ENCODE measurements around the gene DMBT1. TPM values are rescaled to one million over a fixed set of nuclear protein-coding genes. Genes with fewer than 3 reads are reported as not detected.

Gene DMBT1
- total RNA-seq, 2 experiments from 2014 or later, result not detected

DNA sequence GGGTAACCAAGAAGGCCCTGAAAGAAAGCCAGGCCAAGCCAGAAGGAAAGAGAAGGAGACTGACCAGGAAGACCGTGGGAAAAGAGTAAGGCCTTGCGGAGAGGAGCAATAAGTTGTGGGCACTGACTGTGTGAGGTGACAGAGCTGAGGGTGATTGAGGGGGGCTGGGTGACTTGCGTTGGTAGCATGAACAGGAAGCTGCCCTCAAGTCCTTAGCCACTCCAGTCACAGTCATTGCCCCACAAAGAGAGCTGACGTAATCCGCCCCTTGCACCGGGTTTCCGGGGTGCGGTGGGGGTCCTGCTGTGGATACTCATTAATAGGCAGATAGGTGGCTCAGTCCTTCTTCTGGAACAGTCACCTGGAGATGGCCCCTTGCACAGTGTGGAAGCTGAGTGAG is 16.1 kb upstream of the DMBT1 start:
- Histone ChIP-seq H3K9me3 (ENCODE audit: low read length) (no peaks in the 10 kb centered on the region), H3K79me2 (ENCODE audit: insufficient read depth, low read depth, low read length) (no peaks in the 10 kb centered on the region), H2AFZ (ENCODE audit: low read length) (no peak overlapping the region), H3K36me3 (ENCODE audit: insufficient read depth, low read length) (no peaks in the 10 kb centered on the region), H4K20me1 (ENCODE audit: insufficient read depth, low read length) (no peaks in the 10 kb centered on the region), H3K9me2 (ENCODE audit: insufficient read depth, low read length) (no peaks in the 10 kb centered on the region), H3K4me1 (ENCODE audit: insufficient read depth, low read length, poor library complexity, severe bottlenecking) (no peaks in the 10 kb centered on the region), H3K27ac (ENCODE audit: low read depth, low read length, poor library complexity, severe bottlenecking) (no peak overlapping the region), H3K4me2 (ENCODE audit: low read length) (no peak overlapping the region), H3K4me3 (ENCODE audit: low read depth, low read length, poor library complexity, severe bottlenecking) (no peak overlapping the region)
- TF ChIP-seq EZH2phosphoT487 (IDR thresholded peaks at IDR 0.05; ENCODE audit: borderline replicate concordance, low read depth, low read length), result no peak
- TF ChIP-seq, protein P1, sequence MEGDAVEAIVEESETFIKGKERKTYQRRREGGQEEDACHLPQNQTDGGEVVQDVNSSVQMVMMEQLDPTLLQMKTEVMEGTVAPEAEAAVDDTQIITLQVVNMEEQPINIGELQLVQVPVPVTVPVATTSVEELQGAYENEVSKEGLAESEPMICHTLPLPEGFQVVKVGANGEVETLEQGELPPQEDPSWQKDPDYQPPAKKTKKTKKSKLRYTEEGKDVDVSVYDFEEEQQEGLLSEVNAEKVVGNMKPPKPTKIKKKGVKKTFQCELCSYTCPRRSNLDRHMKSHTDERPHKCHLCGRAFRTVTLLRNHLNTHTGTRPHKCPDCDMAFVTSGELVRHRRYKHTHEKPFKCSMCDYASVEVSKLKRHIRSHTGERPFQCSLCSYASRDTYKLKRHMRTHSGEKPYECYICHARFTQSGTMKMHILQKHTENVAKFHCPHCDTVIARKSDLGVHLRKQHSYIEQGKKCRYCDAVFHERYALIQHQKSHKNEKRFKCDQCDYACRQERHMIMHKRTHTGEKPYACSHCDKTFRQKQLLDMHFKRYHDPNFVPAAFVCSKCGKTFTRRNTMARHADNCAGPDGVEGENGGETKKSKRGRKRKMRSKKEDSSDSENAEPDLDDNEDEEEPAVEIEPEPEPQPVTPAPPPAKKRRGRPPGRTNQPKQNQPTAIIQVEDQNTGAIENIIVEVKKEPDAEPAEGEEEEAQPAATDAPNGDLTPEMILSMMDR (conservative IDR thresholded peaks at IDR 0.05; ENCODE audit: low read length), result no peak
- BruUV-seq (replicated peaks), result no TSS peak
- CTCF ChIA-PET (ENCODE audit: unreplicated experiment), result no interaction called here
- no peak for DNase-seq (ENCODE audit: low spot score)
- intact Hi-C loops (cut with micrococcal nuclease; ENCODE audit: unreplicated experiment), result no loop called here
- POLR2A ChIA-PET, result no interaction called here

DNA sequence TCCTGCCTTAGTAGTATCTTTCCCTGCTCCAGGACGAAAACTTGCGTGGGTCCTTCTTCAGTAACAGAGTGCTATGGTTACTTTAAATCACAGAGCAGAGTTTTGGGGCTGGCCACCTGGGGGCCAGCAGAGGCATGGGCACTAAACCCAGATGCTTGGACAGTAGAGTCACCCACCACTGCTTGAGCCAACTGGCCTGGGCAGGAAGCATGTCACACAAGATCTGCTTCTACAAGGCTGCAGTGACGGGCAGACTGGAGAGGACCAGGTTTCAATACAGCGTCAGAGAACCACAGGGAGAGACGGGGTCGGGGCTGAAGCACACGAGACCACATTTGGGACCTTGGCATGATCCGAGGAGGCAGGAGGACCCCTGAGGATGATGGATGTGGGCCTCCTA is 14.3 kb upstream of the DMBT1 start:
- POLR2A ChIA-PET, result no interaction called here
- TF ChIP-seq, protein P1 (conservative IDR thresholded peaks at IDR 0.05; ENCODE audit: low read length), result no peak
- no peak for TF ChIP-seq EZH2phosphoT487 (IDR thresholded peaks at IDR 0.05; ENCODE audit: borderline replicate concordance, low read depth, low read length)
- CTCF ChIA-PET (ENCODE audit: unreplicated experiment), result no interaction called here
- Histone ChIP-seq H3K9me3 (ENCODE audit: low read length) (no peaks in the 10 kb centered on the region), H3K27ac (ENCODE audit: low read depth, low read length, poor library complexity, severe bottlenecking) (no peak overlapping the region), H3K9me2 (ENCODE audit: insufficient read depth, low read length) (no peaks in the 10 kb centered on the region), H3K36me3 (ENCODE audit: insufficient read depth, low read length) (no peaks in the 10 kb centered on the region), H2AFZ (ENCODE audit: low read length) (no peak overlapping the region), H3K79me2 (ENCODE audit: insufficient read depth, low read depth, low read length) (no peaks in the 10 kb centered on the region), H4K20me1 (ENCODE audit: insufficient read depth, low read length) (no peaks in the 10 kb centered on the region), H3K4me3 (ENCODE audit: low read depth, low read length, poor library complexity, severe bottlenecking) (no peak overlapping the region), H3K4me1 (ENCODE audit: insufficient read depth, low read length, poor library complexity, severe bottlenecking) (no peaks in the 10 kb centered on the region), H3K4me2 (ENCODE audit: low read length) (no peak overlapping the region)
- DNase-seq (ENCODE audit: low spot score), result no peak
- intact Hi-C loops (cut with micrococcal nuclease; ENCODE audit: unreplicated experiment), result no loop called here
- no TSS peak for BruUV-seq (replicated peaks)

DNA sequence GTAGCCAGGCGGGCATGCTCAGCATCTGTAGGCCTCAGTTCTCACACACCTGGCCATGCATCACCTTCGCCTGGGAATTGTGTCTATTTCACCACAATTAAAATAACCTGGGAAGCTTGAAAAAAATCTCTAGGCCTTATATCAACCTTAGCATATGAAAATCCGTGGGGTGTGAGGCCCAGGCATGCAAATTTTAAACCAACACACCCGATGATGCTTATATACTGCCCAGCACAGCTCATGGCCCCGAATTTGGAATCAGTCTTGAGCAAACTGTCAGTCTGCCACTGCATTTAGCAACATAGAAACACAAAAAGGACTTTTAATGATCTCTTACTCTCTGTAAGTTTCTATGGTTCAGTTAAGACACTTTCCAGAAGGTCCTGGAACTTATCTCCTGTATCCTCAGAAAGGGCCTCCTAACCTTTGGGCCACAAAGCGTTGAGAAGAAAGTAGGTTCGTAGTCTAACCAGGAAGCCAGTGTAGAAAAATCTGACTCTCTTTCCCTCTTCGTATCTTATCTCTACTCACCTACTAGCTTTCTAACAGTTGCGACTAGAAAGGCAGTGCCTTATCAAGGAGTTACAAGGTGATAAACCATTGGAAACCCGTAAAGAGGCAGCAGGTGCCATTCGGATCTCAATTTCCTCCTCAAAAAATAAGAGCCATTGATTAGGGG is 12.0 kb upstream of the DMBT1 start:
- DNase-seq (ENCODE audit: low spot score), result no peak
- POLR2A ChIA-PET, result no interaction called here
- no peak overlapping the region for H3K4me2 ChIP-seq (ENCODE audit: low read length)
- H4K20me1 ChIP-seq (ENCODE audit: insufficient read depth, low read length), result no peaks in the 10 kb centered on the region
- intact Hi-C loops (cut with micrococcal nuclease; ENCODE audit: unreplicated experiment), result no loop called here
- H3K4me3 ChIP-seq (ENCODE audit: low read depth, low read length, poor library complexity, severe bottlenecking), result no peak overlapping the region
- no peaks in the 10 kb centered on the region for H3K4me1 ChIP-seq (ENCODE audit: insufficient read depth, low read length, poor library complexity, severe bottlenecking)
- no peaks in the 10 kb centered on the region for H3K9me2 ChIP-seq (ENCODE audit: insufficient read depth, low read length)
- no peaks in the 10 kb centered on the region for H3K36me3 ChIP-seq (ENCODE audit: insufficient read depth, low read length)
- no peaks in the 10 kb centered on the region for H3K79me2 ChIP-seq (ENCODE audit: insufficient read depth, low read depth, low read length)
- H2AFZ ChIP-seq (ENCODE audit: low read length), result no peak overlapping the region
- CTCF ChIA-PET (ENCODE audit: unreplicated experiment), result no interaction called here
- no TSS peak for BruUV-seq (replicated peaks)
- no peak overlapping the region for H3K27ac ChIP-seq (ENCODE audit: low read depth, low read length, poor library complexity, severe bottlenecking)
- H3K9me3 ChIP-seq (ENCODE audit: low read length), result no peaks in the 10 kb centered on the region
- TF ChIP-seq, protein P1 (conservative IDR thresholded peaks at IDR 0.05; ENCODE audit: low read length), result no peak
- TF ChIP-seq EZH2phosphoT487 (IDR thresholded peaks at IDR 0.05; ENCODE audit: borderline replicate concordance, low read depth, low read length), result no peak

Data from OCI-LY7 (cell line).